ENCODE data around the gene PIP4K2A. TPM values are rescaled to one million over a fixed set of nuclear protein-coding genes. Genes with fewer than 3 reads are reported as not detected.

PIP4K2A gene
- total and polyA plus RNA-seq, 4 donors: 7.3 to 42.2 (median 27.6) TPM

DNA sequence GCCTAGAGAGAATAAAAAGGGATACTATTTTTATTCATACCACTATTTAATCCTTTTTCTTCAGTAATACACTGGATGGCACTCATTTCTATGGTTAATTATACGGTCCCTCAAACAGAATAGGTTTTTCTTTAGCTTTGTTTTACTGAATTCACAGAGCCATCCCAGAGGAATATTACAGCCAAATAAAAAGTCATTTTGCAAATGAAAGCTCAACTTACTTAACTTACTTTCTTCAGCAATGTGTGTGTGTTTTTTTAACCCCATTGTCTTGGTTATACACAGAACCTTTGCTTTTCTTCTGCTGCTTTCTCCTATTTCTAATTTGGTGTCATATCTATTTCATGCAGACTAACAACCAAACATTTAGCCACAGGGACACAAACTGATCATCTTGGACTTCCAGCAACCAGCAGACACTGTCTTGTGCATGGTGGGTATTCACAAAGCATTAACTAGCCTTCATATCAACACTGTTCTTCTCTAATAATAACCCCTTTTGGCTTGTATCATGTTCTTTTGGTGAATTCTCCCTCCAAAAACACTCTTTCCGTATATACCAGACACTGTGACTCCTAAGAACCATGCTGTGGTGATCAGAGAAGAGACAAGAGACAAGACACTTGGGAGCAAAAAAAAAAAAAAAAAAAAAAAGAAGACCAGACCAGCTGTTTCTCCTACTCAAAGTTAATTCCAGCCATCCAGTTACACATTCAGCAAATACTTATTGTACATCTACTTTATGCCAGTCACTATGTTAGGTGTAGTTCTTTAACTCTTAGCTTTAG, 40.4 kb downstream of the PIP4K2A start:
- peaks cover 0 to 6% (median 3%) of the 10 kb centered on the region in 5 donors for H3K4me1 ChIP-seq (ENCODE audit: control insufficient read depth in 5 of 5, insufficient read depth in 5 of 5, low read length in 5 of 5)

DNA sequence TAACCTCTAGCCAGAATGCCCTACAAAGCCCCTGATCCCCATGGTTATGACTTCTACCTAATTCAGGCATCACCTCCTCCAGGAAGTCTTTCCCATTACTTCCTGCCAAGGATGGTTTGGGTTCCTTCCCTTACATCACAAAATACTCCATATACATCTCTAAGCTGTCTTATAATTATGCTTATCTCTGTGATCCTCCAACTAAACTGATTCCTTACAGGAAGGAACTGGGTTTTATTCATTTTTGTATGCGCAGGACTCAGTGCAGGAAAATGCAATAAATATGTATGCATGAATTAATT, 41.3 kb downstream of the PIP4K2A start:
- Histone ChIP-seq H3K4me3 (no peak overlapping the region), H3K27ac (ENCODE audit: low read depth in 1 of 2, low read length in 1 of 2) (no peak overlapping the region), H3K9ac (ENCODE audit: insufficient read depth in 1 of 2, low read length in 2 of 2) (no peak overlapping the region), H3K36me3 (ENCODE audit: control insufficient read depth in 4 of 4, insufficient read depth in 4 of 4, low read length in 4 of 4) (no peaks in the 10 kb centered on the region), H3K9me3 (ENCODE audit: control insufficient read depth in 4 of 4, insufficient read depth in 3 of 4, low read length in 3 of 4) (no peaks in the 10 kb centered on the region), H3K27me3 (ENCODE audit: control insufficient read depth in 3 of 3, insufficient read depth in 3 of 3, low read length in 2 of 3) (no peaks in the 10 kb centered on the region), H3K4me1 (ENCODE audit: control insufficient read depth in 5 of 5, insufficient read depth in 5 of 5, low read length in 5 of 5) (peaks cover 0 to 14% (median 3%) of the 10 kb centered on the region in 5 donors)
- TF ChIP-seq, protein P1, sequence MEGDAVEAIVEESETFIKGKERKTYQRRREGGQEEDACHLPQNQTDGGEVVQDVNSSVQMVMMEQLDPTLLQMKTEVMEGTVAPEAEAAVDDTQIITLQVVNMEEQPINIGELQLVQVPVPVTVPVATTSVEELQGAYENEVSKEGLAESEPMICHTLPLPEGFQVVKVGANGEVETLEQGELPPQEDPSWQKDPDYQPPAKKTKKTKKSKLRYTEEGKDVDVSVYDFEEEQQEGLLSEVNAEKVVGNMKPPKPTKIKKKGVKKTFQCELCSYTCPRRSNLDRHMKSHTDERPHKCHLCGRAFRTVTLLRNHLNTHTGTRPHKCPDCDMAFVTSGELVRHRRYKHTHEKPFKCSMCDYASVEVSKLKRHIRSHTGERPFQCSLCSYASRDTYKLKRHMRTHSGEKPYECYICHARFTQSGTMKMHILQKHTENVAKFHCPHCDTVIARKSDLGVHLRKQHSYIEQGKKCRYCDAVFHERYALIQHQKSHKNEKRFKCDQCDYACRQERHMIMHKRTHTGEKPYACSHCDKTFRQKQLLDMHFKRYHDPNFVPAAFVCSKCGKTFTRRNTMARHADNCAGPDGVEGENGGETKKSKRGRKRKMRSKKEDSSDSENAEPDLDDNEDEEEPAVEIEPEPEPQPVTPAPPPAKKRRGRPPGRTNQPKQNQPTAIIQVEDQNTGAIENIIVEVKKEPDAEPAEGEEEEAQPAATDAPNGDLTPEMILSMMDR (IDR thresholded peaks at IDR 0.05; ENCODE audit: control extremely low read depth, extremely low read depth): no peak
- DNase-seq (no peak), ATAC-seq (ENCODE audit: insufficient read depth, low FRiP score) (no peak)
- WGBS, 2 donors: 56 to 86% methylated on average over 1 of the region's 1 CpG

More for the DNA sequence above, 40.4 kb downstream of the PIP4K2A start:
- Histone ChIP-seq H3K36me3 (ENCODE audit: control insufficient read depth in 4 of 4, insufficient read depth in 4 of 4, low read length in 4 of 4) (no peaks in the 10 kb centered on the region), H3K4me3 (no peak overlapping the region), H3K27ac (ENCODE audit: low read depth in 1 of 2, low read length in 1 of 2) (no peak overlapping the region), H3K9ac (ENCODE audit: insufficient read depth in 1 of 2, low read length in 2 of 2) (no peak overlapping the region), H3K9me3 (ENCODE audit: control insufficient read depth in 4 of 4, insufficient read depth in 3 of 4, low read length in 3 of 4) (no peaks in the 10 kb centered on the region), H3K27me3 (ENCODE audit: control insufficient read depth in 3 of 3, insufficient read depth in 3 of 3, low read length in 2 of 3) (no peaks in the 10 kb centered on the region)
- DNase-seq (no peak), ATAC-seq (ENCODE audit: insufficient read depth, low FRiP score) (no peak)
- 91 to 95% methylated on average over 2 of the region's 2 CpGs for WGBS, 2 donors
- TF ChIP-seq, protein P1 (IDR thresholded peaks at IDR 0.05; ENCODE audit: control extremely low read depth, extremely low read depth): no peak

GRCh38 chr10:22672319-22673090, 41.9 kb downstream of the PIP4K2A start:
- Histone ChIP-seq H3K27ac (ENCODE audit: low read depth in 1 of 2, low read length in 1 of 2) (no peak overlapping the region), H3K9me3 (ENCODE audit: control insufficient read depth in 4 of 4, insufficient read depth in 3 of 4, low read length in 3 of 4) (no peaks in the 10 kb centered on the region), H3K4me3 (no peak overlapping the region), H3K36me3 (ENCODE audit: control insufficient read depth in 4 of 4, insufficient read depth in 4 of 4, low read length in 4 of 4) (no peaks in the 10 kb centered on the region), H3K27me3 (ENCODE audit: control insufficient read depth in 3 of 3, insufficient read depth in 3 of 3, low read length in 2 of 3) (no peaks in the 10 kb centered on the region), H3K4me1 (ENCODE audit: control insufficient read depth in 5 of 5, insufficient read depth in 5 of 5, low read length in 5 of 5) (peaks cover 0 to 14% (median 4%) of the 10 kb centered on the region in 5 donors), H3K9ac (ENCODE audit: insufficient read depth in 1 of 2, low read length in 2 of 2) (no peak overlapping the region)
- TF ChIP-seq, protein P1 (IDR thresholded peaks at IDR 0.05; ENCODE audit: control extremely low read depth, extremely low read depth): no peak
- WGBS, 2 donors: 63 to 69% methylated on average over 7 of the region's 7 CpGs
- DNase-seq: no peak
- no peak for ATAC-seq (ENCODE audit: insufficient read depth, low FRiP score)

Data from lung (tissue), 12 donors.